Measurements from ENCODE around the gene GCH1.
"Not testable (repeated sequence)": the region's sequence is repeated elsewhere in the genome, so short reads cannot be mapped to it uniquely, and the experiment has no call there.

Gene GCH1

DNA sequence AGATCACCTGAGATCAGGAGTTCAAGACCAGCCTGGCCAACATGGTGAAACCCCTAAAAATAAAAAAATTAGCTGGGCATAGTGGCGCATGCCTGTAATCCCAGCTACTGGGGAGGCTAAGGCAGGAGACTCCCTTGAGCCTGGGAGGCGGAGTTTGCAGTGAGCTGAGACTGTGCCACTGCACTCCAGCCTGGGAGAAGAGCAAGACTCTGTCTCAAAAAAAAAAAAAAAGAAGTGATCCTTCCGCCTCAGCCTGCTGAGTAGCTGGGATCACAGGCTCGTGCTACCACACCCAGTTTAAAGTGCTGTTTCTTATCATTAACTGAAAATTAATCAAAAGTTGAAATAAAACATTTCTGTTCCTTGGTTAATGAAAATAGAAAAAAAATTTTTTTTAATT, 6.3 kb upstream of the GCH1 start:
- not testable (repeated sequence) for DNase-seq

DNA sequence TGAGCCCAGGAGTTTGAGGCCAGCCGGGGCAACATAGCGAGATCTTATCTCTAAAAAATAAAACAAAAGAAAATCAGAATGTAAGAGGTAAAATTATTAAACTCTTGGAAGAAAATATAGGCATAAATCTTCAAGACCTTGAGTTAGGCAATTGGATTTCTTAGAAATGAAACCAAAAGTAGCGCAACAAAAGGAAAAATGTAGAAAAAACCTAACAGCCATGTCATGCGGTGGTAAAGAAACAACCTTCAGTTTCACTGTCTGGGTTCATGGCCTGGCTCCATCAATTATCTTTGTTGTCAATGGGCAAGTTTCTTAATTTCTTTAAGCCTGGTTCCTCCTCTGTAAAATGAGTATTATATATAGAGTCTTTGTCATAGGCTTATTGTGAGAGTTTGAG, 5.6 kb upstream of the GCH1 start:
- no peak for DNase-seq

DNA sequence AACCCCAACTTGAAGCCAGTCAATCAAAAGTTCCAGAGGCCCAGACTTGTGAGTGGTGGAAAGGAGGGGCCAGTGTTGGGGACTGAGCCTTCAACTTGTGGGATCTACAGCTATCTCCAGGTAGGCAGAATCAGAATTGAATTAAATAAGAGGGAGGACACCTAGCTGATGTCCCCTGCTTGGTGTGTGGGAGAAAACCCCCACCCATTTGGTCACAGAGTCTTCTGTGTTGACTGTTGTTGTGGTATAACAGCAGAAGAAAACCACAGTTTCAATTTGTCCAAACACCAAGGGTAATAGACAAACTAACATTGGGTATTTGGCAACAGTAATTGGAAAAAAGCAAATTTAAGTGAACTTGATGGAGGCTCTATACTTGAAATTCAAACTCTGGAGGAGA, 3.4 kb upstream of the GCH1 start:
- no peak for DNase-seq

GRCh38 chr14:54902143-54902520, 494 bp downstream of the GCH1 start:
- peak in 19 of 56 donors; percentile 6 to 39 (median 16) for DNase-seq

DNA sequence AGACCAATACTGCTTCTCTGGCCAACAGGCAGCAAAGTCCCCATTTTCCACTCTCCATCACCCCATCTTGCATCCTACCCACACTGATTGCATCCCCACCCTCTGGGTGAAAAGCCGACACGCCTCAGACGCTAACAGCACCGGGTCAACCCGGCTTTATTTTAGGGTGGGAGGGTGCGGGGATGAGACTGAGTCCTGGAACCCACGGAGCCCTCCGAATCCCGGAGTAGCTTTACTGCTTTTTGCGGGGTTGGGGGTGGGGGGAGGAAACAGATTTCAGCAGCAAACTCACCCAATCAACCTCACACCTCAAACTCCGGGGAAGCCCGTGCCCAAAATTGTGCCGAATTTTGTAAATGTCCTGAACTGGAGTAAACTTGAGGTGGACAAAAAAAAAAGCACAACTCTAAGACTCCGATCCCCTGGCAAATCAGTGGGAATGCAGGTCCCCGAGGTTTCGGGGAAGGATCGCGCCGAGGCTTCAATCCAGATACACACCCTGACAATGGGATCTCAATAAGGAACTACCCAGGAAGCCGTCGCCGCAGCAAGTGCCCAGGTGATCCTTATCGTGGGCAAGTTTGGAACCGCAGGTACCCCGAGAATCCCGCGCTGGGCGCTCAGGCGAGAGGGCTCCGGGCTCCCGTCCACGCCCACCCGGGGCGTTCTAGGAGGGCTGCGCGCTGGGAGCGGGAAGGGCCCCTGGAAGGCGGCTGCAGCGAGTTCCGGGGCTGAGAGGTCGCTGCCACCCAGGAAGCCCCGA, 1.1 kb downstream of the GCH1 start:
- peak in 3 of 56 donors; percentile 15 to 31 (median 26) for DNase-seq

DNA sequence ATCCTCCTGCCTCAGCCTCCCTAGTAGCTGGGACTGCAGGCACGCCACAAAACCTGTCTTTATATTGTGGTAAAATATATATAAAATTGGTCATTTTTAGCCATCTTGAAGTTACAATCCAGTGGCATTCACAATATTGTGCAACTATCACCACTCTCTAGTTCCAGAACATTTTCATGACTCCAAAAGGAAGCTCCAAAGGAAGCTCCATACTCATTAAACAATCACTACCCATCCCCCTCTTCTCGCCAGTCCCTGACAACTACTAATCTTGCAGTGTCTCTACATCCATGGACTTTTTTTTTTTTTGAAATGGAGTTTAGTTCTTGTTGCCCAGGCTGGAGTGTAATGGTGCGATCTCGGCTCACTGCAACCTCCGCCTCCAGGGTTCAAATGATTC, 3.1 kb downstream of the GCH1 start:
- no peak for DNase-seq

DNA sequence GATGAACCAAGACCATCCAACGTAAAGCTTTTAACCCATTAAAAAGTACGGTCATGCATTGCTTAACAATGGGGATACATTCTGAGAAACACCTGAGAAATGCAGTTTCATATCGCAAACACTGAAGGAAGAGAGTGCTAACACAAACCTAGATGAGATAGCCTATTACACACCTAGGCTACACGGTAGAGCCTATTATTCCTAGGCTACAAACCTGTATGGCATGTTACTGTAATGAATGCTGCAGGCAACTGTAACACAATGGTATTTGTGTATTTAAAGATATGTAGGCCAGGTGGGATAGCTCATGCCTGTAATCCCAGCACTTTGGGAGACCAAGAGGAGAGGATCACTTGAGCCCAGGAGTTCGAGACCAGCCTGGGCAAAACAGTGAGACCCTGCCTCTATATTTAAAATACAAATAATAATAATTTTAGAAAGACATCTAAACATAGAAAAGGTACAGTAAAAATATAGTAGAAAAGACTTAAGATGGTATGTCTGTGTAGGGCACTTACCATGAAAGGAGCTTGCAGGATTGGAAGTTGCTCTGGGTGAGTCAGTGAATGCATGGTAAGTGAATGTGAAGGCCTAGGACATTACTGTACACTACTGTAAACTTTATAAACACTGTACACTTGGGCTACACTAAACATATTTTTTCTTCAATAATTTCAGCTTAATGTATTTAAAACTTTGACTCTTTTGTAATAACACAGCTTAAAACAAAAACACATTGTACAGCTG, 4.6 kb downstream of the GCH1 start:
- not testable (repeated sequence) for DNase-seq

DNA sequence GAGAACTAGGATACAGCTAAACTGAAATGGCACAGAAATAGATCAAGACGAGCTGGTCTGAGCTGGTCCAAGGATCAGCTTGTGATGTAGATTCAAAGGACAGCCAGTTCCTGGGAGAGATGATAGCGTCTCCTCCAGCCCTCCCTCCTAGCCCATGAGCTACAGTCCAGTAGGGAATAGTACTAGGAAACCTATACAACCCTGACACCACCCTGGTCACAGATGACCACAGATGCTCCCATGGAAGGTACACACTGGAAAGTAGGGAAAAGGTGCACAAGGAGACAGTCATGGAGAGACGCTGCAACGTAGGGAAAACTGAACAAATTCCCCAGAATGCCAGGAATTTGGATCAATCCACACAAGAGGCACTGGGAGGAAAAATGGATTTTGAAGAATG, 6.9 kb downstream of the GCH1 start:
- DNase-seq: no peak

- DNase-seq: no peak
Measured at GRCh38 chr14:54894995-54895394, 7.6 kb downstream of the GCH1 start.

DNA sequence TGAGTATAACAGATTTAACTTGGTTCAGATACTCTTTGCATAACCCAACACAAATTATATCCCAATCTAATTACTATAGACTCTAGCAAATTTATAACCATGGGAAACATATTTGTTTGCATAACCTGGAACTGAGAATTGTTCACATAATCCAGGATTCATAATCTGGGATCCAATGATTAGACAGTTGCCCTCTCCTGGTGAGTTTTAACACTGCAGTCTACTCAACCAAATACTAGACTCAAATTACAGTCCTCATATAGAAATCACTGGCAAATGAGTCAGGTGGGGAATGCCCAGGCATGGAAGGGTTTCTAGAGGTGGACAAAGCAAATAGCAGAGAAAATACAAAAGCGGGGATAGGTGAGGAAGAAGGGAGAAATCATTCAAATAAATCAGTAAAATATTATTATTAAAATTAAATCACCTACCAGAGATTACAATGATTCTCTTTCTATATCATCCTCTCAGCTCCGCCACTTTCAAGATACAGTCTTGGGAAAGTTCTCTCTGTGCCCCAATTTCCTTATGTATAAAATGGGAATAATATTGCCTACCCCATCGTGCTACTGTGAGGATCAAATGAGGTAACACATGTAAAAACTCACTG, 9.4 kb downstream of the GCH1 start:
- DNase-seq: peak in 2 of 56 donors; percentile 10 to 31

DNA sequence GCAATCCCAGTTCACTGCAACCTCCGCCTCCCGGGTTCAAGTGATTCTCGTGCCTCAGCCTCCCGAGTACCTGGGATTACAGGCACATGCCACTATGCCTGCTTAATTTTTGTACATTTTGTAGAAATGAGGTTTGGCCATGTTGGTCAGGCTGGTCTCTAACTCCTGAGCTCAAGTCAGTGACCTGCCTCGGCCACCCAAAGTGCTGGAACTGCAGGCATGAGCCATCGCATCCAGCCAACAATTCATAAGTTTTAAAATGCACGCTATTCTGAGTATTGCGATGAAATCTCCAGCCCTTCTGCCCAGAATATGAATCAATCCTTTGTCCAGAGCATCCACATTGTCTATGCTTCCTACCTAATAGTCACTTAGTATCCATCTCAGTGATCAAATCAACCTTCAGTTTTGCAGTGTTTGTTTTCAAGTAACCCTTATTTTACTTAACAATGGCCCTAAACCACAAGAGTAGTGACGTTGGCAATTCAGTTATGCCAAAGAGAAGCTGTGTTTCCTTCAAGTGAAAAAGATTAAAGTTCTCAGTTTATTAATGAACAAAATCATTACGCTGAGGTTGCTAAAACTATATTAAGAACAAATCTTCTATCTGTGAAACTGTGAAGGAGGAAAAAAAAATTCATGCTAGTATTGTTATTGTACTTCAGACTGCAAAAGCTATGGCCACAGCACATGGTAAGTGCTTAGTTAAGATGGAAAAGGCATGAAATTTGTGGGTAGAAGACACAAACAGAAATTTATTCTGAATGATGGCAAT, 11.0 kb downstream of the GCH1 start:
- DNase-seq: no peak

- DNase-seq: no peak
Measured at GRCh38 chr14:54890788-54891187, 11.8 kb downstream of the GCH1 start.

- no peak for DNase-seq
Measured at GRCh38 chr14:54889919-54890318, 12.7 kb downstream of the GCH1 start.

- DNase-seq: no peak
Measured at GRCh38 chr14:54882521-54882920, 20.1 kb downstream of the GCH1 start.

DNA sequence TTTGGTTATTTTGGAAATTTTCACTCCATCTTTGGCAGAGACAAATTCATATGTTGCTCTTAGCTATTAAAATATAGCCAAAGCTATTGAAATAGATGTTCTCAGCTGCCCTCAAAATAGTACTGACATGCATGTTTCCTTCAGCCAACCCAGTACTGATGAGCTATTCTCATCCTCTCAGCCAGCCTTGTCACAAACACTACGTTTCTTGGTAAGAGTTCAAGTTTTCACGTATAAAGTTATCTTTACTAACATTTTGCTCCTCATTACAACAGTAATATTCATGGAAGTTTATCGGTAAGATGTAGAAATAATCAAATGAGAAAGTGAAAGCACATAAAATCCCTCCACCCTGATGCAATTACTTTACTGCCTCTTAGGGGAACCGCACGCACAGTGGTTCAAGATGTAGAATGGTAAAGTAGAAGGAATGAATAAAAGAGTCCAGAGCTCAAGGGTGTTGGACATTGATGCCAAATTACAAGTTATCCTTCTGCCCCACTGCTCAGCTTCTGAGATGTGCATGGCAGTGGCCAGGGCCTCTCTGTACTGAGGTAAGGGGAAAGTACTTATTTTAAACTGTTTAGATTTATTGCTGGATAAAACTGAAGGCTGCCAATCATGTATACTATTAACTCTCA, 20.7 kb downstream of the GCH1 start:
- no peak for DNase-seq

GRCh38 chr14:54881235-54881760, 21.3 kb downstream of the GCH1 start:
- no peak for DNase-seq

DNA sequence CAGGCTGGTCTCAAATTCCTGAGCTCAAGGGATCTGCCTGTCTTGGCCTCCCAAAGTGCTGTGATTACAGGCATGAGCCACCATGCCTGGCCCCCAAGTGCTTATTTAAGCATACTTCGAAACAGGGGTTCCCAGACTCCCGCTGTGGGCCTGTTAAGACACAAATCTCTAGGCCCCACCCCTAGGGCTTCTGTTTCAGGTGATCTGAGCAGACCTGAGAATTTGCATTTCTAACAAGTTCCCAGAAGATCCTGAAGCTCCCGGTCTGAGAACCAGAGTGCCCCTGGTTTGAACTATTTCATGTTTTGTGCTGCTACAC, 25.0 kb downstream of the GCH1 start:
- DNase-seq: no peak

DNA sequence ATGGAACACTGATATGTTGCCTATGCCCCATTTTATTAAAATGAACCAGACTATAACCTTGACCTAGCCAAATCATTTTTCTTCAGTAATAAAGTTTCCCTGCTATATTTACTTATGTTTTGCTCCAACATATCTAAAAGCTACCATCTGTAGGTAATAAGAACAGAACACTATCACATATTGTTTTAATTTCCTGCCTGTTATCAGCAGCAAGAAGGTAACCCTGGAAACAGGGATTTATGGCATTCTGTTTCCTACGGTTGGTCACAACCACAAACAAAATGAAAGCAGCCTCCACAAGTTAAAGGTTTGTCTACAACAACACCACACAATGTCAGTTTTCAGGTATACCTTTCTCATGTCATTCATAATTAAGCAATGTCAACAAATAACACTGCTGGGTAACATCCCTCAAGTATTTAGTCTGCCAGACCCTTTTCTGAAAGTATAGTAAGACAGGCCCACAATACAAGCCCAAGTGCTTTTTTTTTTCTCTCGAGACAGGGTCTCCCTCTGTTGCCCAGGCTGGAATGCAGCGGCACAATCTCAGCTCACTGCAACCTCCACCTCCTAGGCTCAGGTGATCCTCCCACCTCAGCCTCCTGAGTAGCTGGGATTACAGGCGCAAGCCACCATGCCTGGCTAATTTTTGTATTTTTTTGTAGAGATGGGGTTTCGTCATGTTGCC, 25.5 kb downstream of the GCH1 start:
- DNase-seq: no peak

GRCh38 chr14:54875648-54876047, 27.0 kb downstream of the GCH1 start:
- not testable (repeated sequence) for DNase-seq

Measured in amygdala (tissue), 56 donors.